Mesodermal cell (in vitro differentiated cells): Measurements from ENCODE around the gene THEMIS.
"Not testable (repeated sequence)": the region's sequence is repeated elsewhere in the genome, so short reads cannot be mapped to it uniquely, and the experiment has no call there.

Experiments used
- H3K27ac ChIP-seq: 2 replicates; pipeline ENCODE4 v1.7.0; 2013; ENCODE audit warnings: mild to moderate bottlenecking, low read depth, low read length, moderate library complexity; ENCODE audit not compliant: severe bottlenecking
- H3K36me3 ChIP-seq: 2 replicates; pipeline ENCODE4 v1.7.1; 2013; ENCODE audit warnings: mild to moderate bottlenecking, low read length, moderate library complexity; ENCODE audit not compliant: control insufficient read depth, insufficient read depth
- H3K4me1 ChIP-seq: one replicate; pipeline ENCODE4 v1.7.1; 2013; ENCODE audit warnings: mild to moderate bottlenecking, low read length; ENCODE audit not compliant: insufficient read depth, control insufficient read depth, poor library complexity, severe bottlenecking
- H3K4me3 ChIP-seq: 2 replicates; pipeline ENCODE4 v1.7.0; 2013; ENCODE audit warnings: low read length, control low read depth, mild to moderate bottlenecking; ENCODE audit not compliant: insufficient read depth, poor library complexity, severe bottlenecking; ENCODE audit errors: extremely low read depth
- H3K9me3 ChIP-seq: 2 replicates; pipeline ENCODE4 v1.7.1; 2013; ENCODE audit warnings: mild to moderate bottlenecking, low read length, moderate library complexity; ENCODE audit not compliant: control insufficient read depth
- WGBS, 2 experiments: methylation state at CpG; one replicate each; pipeline ENCODE4 v1.1.5; 2013; ENCODE audit warnings: missing lambda C conversion rate in 2 of 2; ENCODE audit not compliant: insufficient coverage in 2 of 2; 5-methylcytosine and 5-hydroxymethylcytosine counted together

The THEMIS gene

GRCh38 chr6:127781636-127782272 lies 119.1 kb downstream of the THEMIS start:
- H3K4me3 ChIP-seq, H3K27ac ChIP-seq, H3K9me3 ChIP-seq, H3K4me1 ChIP-seq, H3K36me3 ChIP-seq: not testable (repeated sequence)
- 57 to 78% methylated on average over 4 of the region's 4 CpGs for WGBS, 2 experiments

GRCh38 chr6:127776320-127776719 lies 124.5 kb downstream of the THEMIS start:
- WGBS, 2 experiments: 83% methylated on average over 1 of the region's 2 CpGs
- Histone ChIP-seq H3K27ac (no peak overlapping the region), H3K36me3 (no peaks in the 10 kb centered on the region), H3K4me3 (no peak overlapping the region), H3K4me1 (no peaks in the 10 kb centered on the region), H3K9me3 (no peaks in the 10 kb centered on the region)

DNA sequence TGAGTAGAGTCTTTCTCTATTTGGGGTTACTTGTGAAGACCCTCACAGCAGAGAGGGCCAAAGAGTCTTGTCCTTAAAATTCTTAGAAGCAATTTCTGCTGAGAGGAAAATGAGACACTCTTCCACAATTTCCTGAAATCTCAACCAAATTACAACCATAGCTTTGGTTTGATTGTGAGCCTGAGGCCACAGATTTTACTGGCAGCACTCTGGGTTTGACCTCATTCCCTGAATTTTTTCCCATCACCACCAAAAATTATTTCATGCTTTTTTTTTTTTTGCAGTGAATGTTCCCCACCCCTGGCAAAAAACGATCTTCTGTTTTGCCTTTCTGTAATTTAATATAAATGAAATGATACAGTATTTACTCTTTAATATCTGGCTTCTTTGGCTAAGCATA lies 125.5 kb downstream of the THEMIS start:
- no peak overlapping the region for H3K4me3 ChIP-seq
- H3K4me1 ChIP-seq: no peaks in the 10 kb centered on the region
- H3K9me3 ChIP-seq: no peaks in the 10 kb centered on the region
- H3K36me3 ChIP-seq: no peaks in the 10 kb centered on the region
- H3K27ac ChIP-seq: no peak overlapping the region
- WGBS, 2 experiments: no CpG with 5 or more reads among the region's 1 CpG

DNA sequence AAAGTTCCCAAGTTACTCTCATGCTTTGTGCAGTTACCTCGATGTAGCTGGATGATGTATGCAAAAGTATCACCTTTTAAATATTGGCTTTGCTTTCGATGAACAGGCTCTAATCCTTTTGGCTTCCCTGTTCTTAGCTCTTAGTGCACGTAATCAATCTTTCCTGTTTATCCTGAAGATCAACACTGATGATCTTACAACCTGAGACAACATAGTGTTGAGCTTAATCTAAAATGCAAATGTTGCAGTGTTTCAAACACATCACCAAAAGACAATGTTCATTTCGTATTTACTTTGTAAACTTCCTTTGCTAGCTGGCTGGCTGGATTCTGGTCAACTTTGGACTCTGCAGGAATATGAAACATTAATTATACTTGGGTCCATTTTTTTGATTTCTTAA lies 132.1 kb downstream of the THEMIS start:
- no peak overlapping the region for H3K4me3 ChIP-seq
- H3K36me3 ChIP-seq: no peaks in the 10 kb centered on the region
- H3K9me3 ChIP-seq: no peaks in the 10 kb centered on the region
- no peak overlapping the region for H3K27ac ChIP-seq
- H3K4me1 ChIP-seq: no peaks in the 10 kb centered on the region
- WGBS, 2 experiments: 76 to 100% methylated on average over 1 to 2 of the region's 4 CpGs

DNA sequence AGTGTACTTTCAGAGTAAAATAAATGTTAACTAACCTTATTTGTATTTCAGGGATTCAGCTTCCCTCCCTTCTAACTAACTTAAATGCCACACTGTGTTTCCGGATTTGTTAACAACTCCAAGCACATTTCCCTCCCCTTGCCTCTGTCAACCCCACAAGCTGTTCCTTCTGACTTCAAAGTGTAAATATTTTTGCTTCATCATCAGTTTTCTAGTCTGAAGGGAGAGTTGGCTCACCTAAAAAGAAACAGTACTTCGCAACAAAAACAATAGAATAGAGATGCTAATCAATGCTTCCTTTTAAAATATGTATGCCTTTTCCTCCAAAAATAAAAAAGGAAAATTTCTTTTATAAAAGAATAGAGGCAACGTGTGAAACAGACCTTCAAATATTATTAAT lies 132.6 kb downstream of the THEMIS start:
- no peaks in the 10 kb centered on the region for H3K9me3 ChIP-seq
- H3K4me3 ChIP-seq: no peak overlapping the region
- H3K4me1 ChIP-seq: no peaks in the 10 kb centered on the region
- no peaks in the 10 kb centered on the region for H3K36me3 ChIP-seq
- no peak overlapping the region for H3K27ac ChIP-seq
- WGBS, 2 experiments: 80% methylated on average over 1 of the region's 3 CpGs; no CpG with 5 or more reads in 1 of the 2 experiments

- H3K36me3 ChIP-seq: no peaks in the 10 kb centered on the region
- H3K9me3 ChIP-seq: no peaks in the 10 kb centered on the region
- H3K4me1 ChIP-seq: no peaks in the 10 kb centered on the region
- WGBS, 2 experiments: 100% methylated on average over 1 to 2 of the region's 2 CpGs
- H3K27ac ChIP-seq: no peak overlapping the region
- H3K4me3 ChIP-seq: no peak overlapping the region
Measured at GRCh38 chr6:127765949-127766348, 134.9 kb downstream of the THEMIS start.

DNA sequence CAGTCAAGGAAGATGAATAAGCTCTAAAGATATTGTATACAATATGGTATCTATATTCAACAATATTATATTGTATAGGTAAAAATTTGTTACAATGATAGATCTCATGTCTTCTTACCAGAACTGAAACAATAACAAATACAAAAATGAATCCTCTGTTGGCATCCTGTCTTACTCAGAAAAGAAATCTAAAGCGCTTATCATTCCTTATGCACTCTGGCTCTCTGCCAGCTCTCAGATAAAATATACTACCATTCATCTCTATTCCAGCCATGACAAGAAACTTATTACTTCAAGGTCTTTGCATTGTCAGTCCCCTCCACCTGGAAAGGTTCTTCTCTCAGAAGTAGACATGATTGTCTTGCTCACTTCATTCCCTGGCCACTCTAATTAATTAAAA lies 138.6 kb downstream of the THEMIS start:
- 89 to 100% methylated on average over 1 of the region's 1 CpG for WGBS, 2 experiments
- H3K36me3 ChIP-seq: no peaks in the 10 kb centered on the region
- H3K4me1 ChIP-seq: no peaks in the 10 kb centered on the region
- H3K27ac ChIP-seq: no peak overlapping the region
- H3K4me3 ChIP-seq: no peak overlapping the region
- H3K9me3 ChIP-seq: no peaks in the 10 kb centered on the region

GRCh38 chr6:127761084-127761483 lies 139.8 kb downstream of the THEMIS start:
- no peaks in the 10 kb centered on the region for H3K36me3 ChIP-seq
- no peak overlapping the region for H3K27ac ChIP-seq
- H3K4me3 ChIP-seq: no peak overlapping the region
- no peaks in the 10 kb centered on the region for H3K9me3 ChIP-seq
- no peaks in the 10 kb centered on the region for H3K4me1 ChIP-seq

DNA sequence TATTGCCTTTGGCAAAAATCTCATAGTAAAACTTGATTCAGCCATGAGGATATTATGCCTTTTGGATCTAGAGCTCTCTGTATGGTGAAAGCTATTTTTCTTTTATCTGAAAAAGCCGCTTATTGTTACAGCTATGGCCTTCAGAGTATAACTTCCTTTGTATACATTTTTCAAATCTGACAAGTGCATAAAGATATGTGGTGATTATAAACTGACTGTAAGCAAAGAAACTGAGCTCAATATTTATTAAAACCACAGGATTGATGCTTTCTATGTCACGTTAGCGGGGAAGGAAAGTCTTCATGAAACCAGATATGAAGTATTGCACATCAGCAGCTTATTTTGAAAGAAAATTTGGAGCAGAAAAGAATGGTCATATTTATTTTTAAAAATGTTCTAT lies 151.8 kb downstream of the THEMIS start:
- Histone ChIP-seq H3K4me3 (no peak overlapping the region), H3K27ac (no peak overlapping the region), H3K36me3 (no peaks in the 10 kb centered on the region), H3K4me1 (no peaks in the 10 kb centered on the region), H3K9me3 (no peaks in the 10 kb centered on the region)
- no CpG with 5 or more reads among the region's 3 CpGs for WGBS, 2 experiments

GRCh38 chr6:127748290-127748689 lies 152.6 kb downstream of the THEMIS start:
- no peaks in the 10 kb centered on the region for H3K36me3 ChIP-seq
- WGBS, 2 experiments: no CpG with 5 or more reads among the region's 2 CpGs
- no peak overlapping the region for H3K4me3 ChIP-seq
- no peaks in the 10 kb centered on the region for H3K9me3 ChIP-seq
- no peak overlapping the region for H3K27ac ChIP-seq
- H3K4me1 ChIP-seq: no peaks in the 10 kb centered on the region

GRCh38 chr6:127738423-127738822 lies 162.4 kb downstream of the THEMIS start:
- Histone ChIP-seq H3K4me1 (no peaks in the 10 kb centered on the region), H3K9me3 (no peaks in the 10 kb centered on the region), H3K4me3 (no peak overlapping the region), H3K36me3 (no peaks in the 10 kb centered on the region), H3K27ac (no peak overlapping the region)
- WGBS, 2 experiments: 81 to 100% methylated on average over 2 to 3 of the region's 3 CpGs
